ENCODE data around the gene SRRD.

Gene SRRD

GRCh38 chr22:26484360-26484706, 656 bp downstream of the SRRD start:
- no peak for DNase-seq

- no peak for DNase-seq
These were observed 1.3 kb downstream of the SRRD start for GRCh38 chr22:26485013-26485412.

DNA sequence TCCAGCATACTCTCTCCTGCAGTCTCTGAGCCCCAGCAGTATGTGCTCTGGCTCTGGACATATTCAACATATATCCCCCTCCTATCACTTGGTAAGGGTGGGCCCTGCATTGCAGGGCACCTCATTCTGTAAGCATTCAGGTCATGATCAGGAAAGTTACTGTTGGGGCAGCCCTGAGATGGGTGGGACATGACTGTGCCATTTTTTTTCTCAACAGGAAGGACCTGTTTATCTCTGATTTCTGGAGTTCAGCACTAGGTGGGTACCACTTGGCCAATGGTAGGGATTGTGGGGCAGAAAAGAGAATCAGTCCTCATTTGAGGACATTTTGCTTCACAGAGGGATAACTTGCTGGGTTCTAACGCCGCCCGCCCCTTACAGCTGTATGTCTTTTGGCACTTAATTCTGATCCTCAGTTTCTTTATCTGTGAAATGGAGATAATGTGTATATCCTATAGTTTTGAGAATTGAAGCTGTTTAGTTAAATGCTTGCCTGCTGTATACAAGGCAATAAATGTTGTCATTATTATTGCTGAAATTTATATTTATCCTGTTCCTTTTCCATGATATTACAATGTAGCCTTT, 2.2 kb downstream of the SRRD start:
- no peak for DNase-seq

DNA sequence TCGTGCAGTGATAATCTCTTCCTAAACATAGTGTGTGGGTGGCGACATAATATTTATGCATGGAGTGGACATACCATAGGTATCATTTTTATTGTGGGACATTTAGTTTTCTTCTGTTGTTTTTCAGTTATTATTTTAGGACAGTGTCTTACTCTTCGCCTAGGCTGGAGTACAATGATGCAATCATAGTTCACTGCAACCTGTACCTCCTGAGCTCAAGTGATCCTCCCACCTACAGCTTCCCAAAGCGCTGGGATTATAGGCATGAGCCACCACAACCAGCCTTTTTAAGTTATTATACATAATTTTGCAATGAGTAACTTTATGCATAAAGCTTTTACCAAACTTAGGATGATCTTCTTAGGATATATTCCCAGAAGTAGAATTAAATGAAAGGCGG, 2.7 kb downstream of the SRRD start:
- DNase-seq: no peak

- no peak for DNase-seq
These were observed 4.3 kb downstream of the SRRD start for GRCh38 chr22:26487996-26488395.

- DNase-seq: no peak
These were observed 5.9 kb downstream of the SRRD start for GRCh38 chr22:26489447-26490036.

- no peak for DNase-seq
These were observed 8.5 kb downstream of the SRRD start for GRCh38 chr22:26492220-26492619.

DNA sequence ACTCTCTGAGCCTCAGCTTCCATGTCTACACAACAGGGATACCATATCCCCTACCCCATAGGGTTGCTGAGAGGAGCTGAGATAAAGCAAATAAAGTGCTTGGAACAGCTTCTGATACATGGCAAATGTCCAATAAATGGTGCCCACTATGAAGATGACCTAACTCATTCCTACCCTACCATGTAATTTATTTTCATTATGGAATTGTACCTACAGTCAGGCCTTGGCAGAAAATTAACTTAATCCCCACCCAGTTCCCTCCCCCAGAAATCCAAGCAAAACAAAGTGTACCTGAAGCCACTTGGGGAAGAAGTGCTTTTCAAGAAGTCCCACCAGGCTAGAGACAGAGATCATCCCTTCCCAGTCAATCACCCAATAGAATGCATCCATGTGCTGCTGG, 10.8 kb downstream of the SRRD start:
- DNase-seq: no peak

DNA sequence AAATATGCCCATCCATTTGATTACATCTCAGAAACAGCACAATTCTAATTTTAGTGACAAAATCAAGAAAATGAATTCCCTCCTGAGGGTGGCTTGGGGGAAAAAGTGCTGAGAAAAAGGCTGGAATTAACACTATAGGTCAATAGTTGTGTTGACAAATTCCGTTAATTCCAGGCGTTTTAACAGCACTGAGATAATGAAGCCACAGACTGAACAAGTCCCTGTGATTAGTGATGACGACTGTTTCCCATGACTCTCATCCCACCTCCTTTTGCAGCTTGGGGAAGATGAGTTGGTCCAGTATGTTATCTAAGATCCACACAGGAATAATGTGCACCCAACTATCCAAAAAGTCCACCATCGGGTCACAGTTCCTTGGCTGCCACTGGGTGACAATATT, 12.8 kb downstream of the SRRD start:
- no peak for DNase-seq

DNA sequence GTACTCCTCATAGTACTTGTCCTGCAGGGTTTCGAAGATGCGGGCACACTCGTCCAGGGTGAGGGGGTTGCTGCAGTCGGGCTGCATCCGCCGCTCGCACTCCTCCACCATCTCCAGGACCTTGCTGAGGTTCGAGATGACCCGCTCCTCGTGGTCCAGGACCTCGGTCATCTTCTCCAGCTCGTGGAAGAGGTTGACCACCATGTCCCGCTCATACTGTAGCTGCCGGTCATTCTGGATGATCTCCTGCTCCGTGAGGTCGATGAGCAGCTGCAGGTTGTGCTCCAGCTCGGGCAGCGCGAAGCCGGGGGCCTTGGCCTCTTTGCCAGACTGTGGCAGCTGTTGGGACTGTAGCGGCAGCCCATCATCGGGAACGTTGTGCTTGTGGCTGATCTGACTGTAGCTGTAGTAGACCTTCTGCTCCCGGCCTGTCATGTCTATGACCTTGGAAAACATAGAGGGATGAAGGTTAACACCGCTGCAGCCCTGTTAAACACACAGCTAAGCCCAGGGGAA, 15.6 kb downstream of the SRRD start:
- DNase-seq: no peak

- no peak for DNase-seq
These were observed 18.3 kb downstream of the SRRD start for GRCh38 chr22:26501996-26502395.

DNA sequence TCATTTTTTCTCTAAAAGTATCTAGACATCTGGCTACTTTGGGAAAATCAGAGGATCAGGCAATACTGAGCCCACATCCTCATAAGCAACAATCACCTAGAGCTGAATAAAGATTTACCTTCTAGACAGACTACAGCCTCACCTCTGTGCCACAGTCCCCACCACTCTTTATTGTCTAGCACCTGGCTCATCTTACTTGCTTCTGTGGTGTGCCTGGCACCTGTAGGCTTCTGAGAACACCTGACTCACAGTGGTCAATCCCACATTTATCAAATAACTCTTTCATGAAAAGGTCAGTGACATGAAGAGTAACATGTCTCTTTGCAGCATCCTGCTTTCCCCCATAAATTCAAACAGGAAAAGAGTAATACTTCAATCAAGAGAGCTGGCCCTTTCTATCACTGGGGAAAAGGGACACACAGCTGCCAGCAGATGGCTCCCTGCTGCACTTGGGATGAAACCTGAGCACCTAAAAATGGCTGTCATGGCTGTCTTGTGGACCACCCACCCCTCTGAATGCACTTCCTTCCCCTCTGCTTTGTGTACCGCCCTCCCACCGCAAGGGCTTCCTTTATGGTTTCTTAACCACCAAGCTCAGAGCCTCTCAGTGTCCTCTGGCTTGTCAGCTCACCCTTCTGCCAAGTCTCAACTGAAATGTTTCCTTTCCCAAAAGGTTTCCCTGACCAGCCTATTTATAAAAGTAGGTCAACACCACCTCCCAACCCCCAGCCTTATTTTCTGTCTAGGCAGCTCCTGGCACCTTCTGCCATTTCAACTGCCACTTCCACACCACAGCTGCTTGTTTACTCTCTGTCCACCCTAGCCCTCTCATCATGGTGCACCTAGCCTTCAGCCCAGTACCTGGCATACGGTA, 19.2 kb downstream of the SRRD start:
- no peak for DNase-seq

DNA sequence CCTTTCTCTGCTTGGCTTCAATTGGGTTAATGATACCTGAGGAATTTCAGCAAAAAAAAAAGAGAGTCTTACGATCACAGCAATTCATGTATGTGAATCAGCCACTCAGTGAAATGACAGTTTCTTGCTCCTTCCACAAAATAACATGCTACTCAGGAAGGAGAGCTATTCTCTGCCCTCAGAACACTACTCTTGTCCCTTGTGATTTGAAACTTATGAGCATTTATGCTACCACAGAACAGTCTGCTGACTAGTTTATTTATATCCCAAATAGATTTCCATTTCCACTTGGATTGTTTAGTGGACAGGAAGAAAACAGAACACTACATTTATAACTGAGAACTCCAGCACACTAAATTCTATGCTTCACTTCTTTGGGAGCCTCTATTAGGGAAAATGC, 20.1 kb downstream of the SRRD start:
- DNase-seq: no peak

DNA sequence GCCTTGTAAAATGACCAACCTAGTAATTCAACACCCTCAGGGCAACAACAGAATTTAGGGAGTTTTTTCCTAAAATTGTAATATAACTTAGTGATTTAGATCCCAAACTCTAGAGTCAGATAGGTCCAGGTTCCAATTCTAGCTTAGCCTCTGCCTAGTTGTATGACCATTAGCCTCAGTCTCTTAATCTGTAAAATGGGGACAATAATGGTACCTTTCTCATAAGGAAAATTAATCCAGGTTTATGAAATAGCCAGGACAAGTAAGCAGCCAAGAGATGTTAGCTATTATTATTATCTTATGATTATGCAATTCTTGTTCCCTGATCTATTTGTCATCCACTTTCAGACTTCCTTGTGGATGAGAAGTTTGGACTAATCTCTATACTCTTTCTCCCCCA, 24.5 kb downstream of the SRRD start:
- no peak for DNase-seq

- DNase-seq: peak; percentile 65
These were observed 28.6 kb downstream of the SRRD start, which contains the start of gene TFIP11 for GRCh38 chr22:26512149-26512793. Gene TFIP11, minus strand, starts transcription at chr22:26512473. Its CDS starts 2,201 bp downstream, at chr22:26510272.

GRCh38 chr22:26513838-26514237, 30.2 kb downstream of the SRRD start:
- no peak for DNase-seq

DNA sequence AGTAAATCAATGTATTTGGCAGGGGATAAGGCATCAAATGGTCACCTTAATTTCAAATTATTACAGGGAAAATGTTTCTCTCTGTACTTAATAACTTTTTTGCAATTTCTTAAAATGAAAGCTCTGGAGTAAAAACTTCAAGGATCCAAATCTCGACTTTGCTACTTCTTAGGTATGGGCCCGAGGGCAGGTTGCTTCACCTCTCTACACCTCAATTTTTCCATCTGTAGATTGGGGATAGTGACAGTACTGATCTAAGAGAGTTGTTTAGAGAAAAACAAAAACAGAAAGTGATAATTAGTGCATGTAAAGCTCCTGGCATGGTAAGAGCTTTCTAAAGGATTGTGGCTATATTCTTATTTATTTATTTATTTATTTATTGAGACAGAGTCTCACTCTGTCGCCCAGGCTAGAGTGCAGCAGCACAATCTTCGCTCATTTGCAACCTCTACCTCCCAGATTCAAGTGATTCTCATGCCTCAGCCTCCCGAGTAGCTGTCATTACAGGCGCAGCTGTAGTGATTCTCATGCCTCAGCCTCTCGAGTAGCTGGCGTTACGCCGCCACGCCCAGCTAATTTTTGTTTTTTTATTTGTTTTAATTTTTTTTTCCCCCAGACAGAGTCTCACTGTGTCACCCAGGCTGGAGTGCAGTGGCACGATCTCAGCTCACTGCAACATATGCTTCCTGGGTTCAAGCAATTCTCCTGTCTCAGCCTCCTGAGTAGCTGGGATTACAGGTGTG, 30.9 kb downstream of the SRRD start:
- DNase-seq: no peak

GRCh38 chr22:26515931-26516330, 32.3 kb downstream of the SRRD start:
- no peak for DNase-seq

DNA sequence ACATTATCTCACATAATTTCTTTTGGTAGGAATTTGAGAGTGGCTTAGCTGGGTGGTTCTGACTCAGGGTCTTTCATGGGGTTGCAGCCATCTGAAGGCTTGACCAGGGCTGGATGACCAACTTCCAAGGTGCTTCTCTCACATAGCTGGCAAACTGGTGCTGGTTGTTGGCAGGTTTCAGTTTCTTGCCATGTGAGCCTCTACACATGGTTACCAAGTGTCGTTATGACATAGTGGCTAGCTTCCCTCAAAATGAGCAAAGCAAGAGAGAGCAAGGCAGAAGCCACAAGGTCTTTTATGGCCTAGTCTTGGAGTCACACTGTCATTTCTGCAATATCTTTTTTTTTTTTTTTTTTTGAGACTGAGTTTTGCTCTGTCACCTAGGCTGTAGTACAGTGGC, 32.8 kb downstream of the SRRD start:
- DNase-seq: no peak

- DNase-seq: no peak
These were observed 33.8 kb downstream of the SRRD start for GRCh38 chr22:26517429-26517828.

DNA sequence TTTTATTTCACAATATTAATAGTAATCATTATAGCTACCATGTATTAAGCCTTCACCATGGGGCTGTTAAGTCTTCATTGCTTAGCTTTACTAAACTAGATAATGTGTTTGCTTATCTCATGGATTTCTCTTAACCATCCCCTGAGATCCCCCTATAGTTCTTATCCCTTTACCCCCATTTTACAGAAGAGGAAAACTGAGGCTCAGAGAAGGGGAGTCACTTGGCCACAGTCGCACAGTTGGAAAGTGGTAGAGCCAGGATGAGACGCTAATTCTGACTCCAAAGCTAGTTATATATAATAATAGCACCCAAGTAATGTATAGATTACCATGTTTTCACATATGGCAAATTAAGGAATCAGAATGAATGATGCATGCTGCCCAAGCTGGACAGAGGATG, 38.3 kb downstream of the SRRD start:
- DNase-seq: no peak

DNA sequence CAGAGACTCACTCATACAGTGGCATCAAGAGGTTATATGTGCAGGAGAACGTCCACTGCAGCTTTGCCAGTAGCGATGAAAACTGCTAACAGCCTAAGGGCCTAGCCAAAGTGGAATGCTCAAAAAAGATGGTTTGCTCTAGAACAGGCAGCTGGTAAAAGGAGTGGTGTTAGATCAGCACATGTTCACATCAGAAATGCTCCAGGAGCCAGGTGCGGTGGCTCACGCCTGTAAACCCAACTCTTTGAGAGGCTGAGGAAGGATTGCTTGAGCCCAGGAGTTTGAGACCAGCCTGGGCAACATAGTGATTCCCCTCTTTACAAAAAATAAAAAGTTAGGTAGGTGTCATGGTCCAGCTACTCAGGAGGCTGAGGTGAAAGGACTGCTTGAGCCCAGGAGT, 38.9 kb downstream of the SRRD start:
- DNase-seq: no peak

DNA sequence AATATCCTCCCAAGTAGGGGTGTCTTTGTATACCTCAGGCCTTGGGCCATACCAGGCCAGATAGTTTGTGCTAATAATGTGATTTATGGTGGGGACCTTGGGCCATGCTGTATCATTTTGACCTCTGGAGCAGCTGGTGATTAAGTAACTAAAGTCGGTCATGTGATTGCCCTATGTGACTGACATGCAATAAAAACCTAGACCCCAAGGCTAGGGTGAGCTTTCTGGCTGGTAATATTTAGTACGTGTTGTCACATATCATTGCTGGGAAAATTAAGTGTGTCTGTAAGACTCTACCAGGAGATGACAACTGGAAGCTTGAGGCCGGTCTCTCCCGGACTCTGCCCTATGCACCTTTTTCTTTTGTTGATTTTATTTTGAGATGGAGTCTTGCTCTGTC, 41.2 kb downstream of the SRRD start:
- DNase-seq: no peak

All from NCI-H510A (cell line).